Peyer's patch (tissue), 4 donors: ENCODE measurements around the gene MKNK2. TPM values are rescaled to one million over a fixed set of nuclear protein-coding genes. Genes with fewer than 3 reads are reported as not detected.
"Not testable (repeated sequence)": the region's sequence is repeated elsewhere in the genome, so short reads cannot be mapped to it uniquely, and the experiment has no call there.

Experiments
- DNase-seq, 3 donors: peaks; one replicate each; pipeline ENCODE4 v3.0.0-alpha.2; 2017 to 2019
- H3K27ac ChIP-seq, 4 donors: fragments of 200-600 bp; sonication (generic); one replicate each; pipeline ENCODE4 v1.5.1; 2016 to 2019
- H3K27me3 ChIP-seq, 2 donors: fragments of 200-600 bp; sonication (generic); one replicate each; pipeline ENCODE4 v1.5.1; 2019
- H3K36me3 ChIP-seq, 3 donors: fragments of 200-600 bp; sonication (generic); one replicate each; pipeline ENCODE4 v1.5.1; 2016 to 2019
- H3K4me1 ChIP-seq, 4 donors: fragments of 200-600 bp; sonication (generic); one replicate each; pipeline ENCODE4 v1.5.1; 2016 to 2019
- H3K4me3 ChIP-seq, 4 donors: fragments of 200-600 bp; sonication (generic); 1 replicate in 3 of 4; 2 replicates in 1 of 4; pipeline ENCODE4 v1.5.1; 2016 to 2019; ENCODE audit warnings: mild to moderate bottlenecking in 1 of 4
- H3K9me3 ChIP-seq, 4 donors: fragments of 200-600 bp; sonication (generic); one replicate each; pipeline ENCODE4 v1.5.1; 2016 to 2019; ENCODE audit warnings: mild to moderate bottlenecking in 1 of 4
- CTCF ChIP-seq, 6 experiments: fragments of 450-650 bp in 4 of 6; fragments of 200-600 bp in 2 of 6; sonication (generic) in 1 of 6; IDR thresholded peaks; one replicate each; pipeline ENCODE4 v1.5.1; 2017 to 2019; ENCODE audit warnings: antibody characterized with exemption in 6 of 6, mild to moderate bottlenecking in 3 of 6, moderate library complexity in 1 of 6
- POLR2A ChIP-seq, 2 donors: fragments of 450-650 bp; IDR thresholded peaks; one replicate each; pipeline ENCODE4 v1.5.1; 2017; ENCODE audit warnings: antibody characterized with exemption in 2 of 2, mild to moderate bottlenecking in 2 of 2, moderate library complexity in 2 of 2
- total RNA-seq, 4 donors: library from RNA; depleted of rRNA; stranded (reverse); fragments of >200 nt; gene quantifications; one replicate each; pipeline ENCODE4 v1.1.0, GENCODE V29; 2016

The MKNK2 gene
- total RNA-seq, 4 donors from 2014 or later = 119 to 253 (median 192) TPM

GRCh38 chr19:2034729-2035589, 16.1 kb downstream of the MKNK2 start:
- peak in 1 of 2 donors; percentile 18 for TF ChIP-seq POLR2A (IDR thresholded peaks at IDR 0.05)
- TF ChIP-seq CTCF (IDR thresholded peaks at IDR 0.05) = no peak
- H3K27ac ChIP-seq = peak overlapping the region in 3 of 4 donors; percentile 45 to 97 (median 76)
- DNase-seq = peak in 2 of 3 donors; percentile 85 to 91

GRCh38 chr19:2034253-2034652, 16.8 kb downstream of the MKNK2 start:
- Histone ChIP-seq H3K4me3 (peak overlapping the region in 2 of 4 donors; percentile 13 to 24), H3K36me3 (peaks cover 0 to 16% (median 0%) of the 10 kb centered on the region in 3 donors), H3K4me1 (peaks cover 5 to 33% (median 18%) of the 10 kb centered on the region in 4 donors), H3K27ac (peak overlapping the region in 3 of 4 donors; percentile 45 to 97 (median 76))
- not testable (repeated sequence) for H3K27me3 ChIP-seq, H3K9me3 ChIP-seq, DNase-seq

More at GRCh38 chr19:2034729-2035589, 16.1 kb downstream of the MKNK2 start:
- Histone ChIP-seq H3K4me3 (peak overlapping the region in 2 of 4 donors; percentile 13 to 24), H3K9me3 (peaks cover 0 to 8% (median 3%) of the 10 kb centered on the region in 4 donors), H3K36me3 (peaks cover 0 to 23% (median 0%) of the 10 kb centered on the region in 3 donors), H3K27me3 (no peaks in the 10 kb centered on the region), H3K4me1 (peaks cover 5 to 34% (median 18%) of the 10 kb centered on the region in 4 donors)

- Histone ChIP-seq H3K27ac (peak overlapping the region in 2 of 4 donors; percentile 81 to 97), H3K9me3 (peaks cover 0 to 8% (median 3%) of the 10 kb centered on the region in 4 donors), H3K27me3 (no peaks in the 10 kb centered on the region), H3K4me1 (peaks cover 5 to 37% (median 18%) of the 10 kb centered on the region in 4 donors), H3K36me3 (peaks cover 0 to 11% (median 0%) of the 10 kb centered on the region in 3 donors), H3K4me3 (no peak overlapping the region)
- TF ChIP-seq CTCF (IDR thresholded peaks at IDR 0.05) (no peak), POLR2A (IDR thresholded peaks at IDR 0.05) (no peak)
- peak in 1 of 3 donors; percentile 50 for DNase-seq
Measured at GRCh38 chr19:2033825-2034159, 17.3 kb downstream of the MKNK2 start.

GRCh38 chr19:2033115-2033824, 17.8 kb downstream of the MKNK2 start:
- no peak for DNase-seq

GRCh38 chr19:2032296-2032941, 18.6 kb downstream of the MKNK2 start:
- no peaks in the 10 kb centered on the region for H3K27me3 ChIP-seq
- no peaks in the 10 kb centered on the region for H3K36me3 ChIP-seq
- TF ChIP-seq POLR2A (IDR thresholded peaks at IDR 0.05) = peak in 1 of 2 donors; percentile 49
- no peak for TF ChIP-seq CTCF (IDR thresholded peaks at IDR 0.05)
- H3K4me1 ChIP-seq = peaks cover 5 to 46% (median 18%) of the 10 kb centered on the region in 4 donors
- peak overlapping the region in 3 of 4 donors; percentile 12 to 28 (median 21) for H3K4me3 ChIP-seq
- peaks cover 0 to 8% (median 3%) of the 10 kb centered on the region in 4 donors for H3K9me3 ChIP-seq
- peak overlapping the region; percentile 71 to 97 (median 88) for H3K27ac ChIP-seq
- DNase-seq = peak; percentile 78 to 97 (median 95)

More at GRCh38 chr19:2033115-2033824, 17.8 kb downstream of the MKNK2 start:
- H3K4me3 ChIP-seq = peak overlapping the region in 1 of 4 donors; percentile 8
- H3K9me3 ChIP-seq = peaks cover 0 to 8% (median 3%) of the 10 kb centered on the region in 4 donors
- H3K27me3 ChIP-seq = no peaks in the 10 kb centered on the region
- H3K27ac ChIP-seq = peak overlapping the region; percentile 71 to 97 (median 88)
- no peak for TF ChIP-seq CTCF (IDR thresholded peaks at IDR 0.05)
- no peak for TF ChIP-seq POLR2A (IDR thresholded peaks at IDR 0.05)
- H3K36me3 ChIP-seq = peaks cover 0 to 6% (median 0%) of the 10 kb centered on the region in 3 donors
- peaks cover 5 to 42% (median 18%) of the 10 kb centered on the region in 4 donors for H3K4me1 ChIP-seq
